Transverse colon (tissue), 4 donors: ENCODE results near the gene ETS2.

ENCODE experiments used
- POLR2A ChIP-seq: fragments of 450-650 bp; IDR thresholded peaks from one replicate; pipeline ENCODE4 v1.6.1; 2016; ENCODE audit warnings: antibody characterized with exemption, mild to moderate bottlenecking, moderate library complexity
- POLR2AphosphoS5 ChIP-seq, 3 donors: sonication (generic); formaldehyde crosslinking; IDR thresholded peaks; one replicate each; pipeline ENCODE4 v1.6.1; 2016; ENCODE audit warnings: antibody characterized with exemption in 3 of 3
- TF ChIP-seq, protein P1 (sequence below), 5 experiments: fragments of 200-600 bp in 3 of 5; fragments of 450-650 bp in 2 of 5; sonication (generic) in 3 of 5; IDR thresholded peaks; 1 replicate in 2 of 5; 2 replicates in 3 of 5; pipeline ENCODE4 v1.5.1; 2016 to 2017; ENCODE audit warnings: antibody characterized with exemption in 5 of 5, inconsistent platforms in 3 of 5, mild to moderate bottlenecking in 2 of 5, moderate library complexity in 1 of 5

DNA sequence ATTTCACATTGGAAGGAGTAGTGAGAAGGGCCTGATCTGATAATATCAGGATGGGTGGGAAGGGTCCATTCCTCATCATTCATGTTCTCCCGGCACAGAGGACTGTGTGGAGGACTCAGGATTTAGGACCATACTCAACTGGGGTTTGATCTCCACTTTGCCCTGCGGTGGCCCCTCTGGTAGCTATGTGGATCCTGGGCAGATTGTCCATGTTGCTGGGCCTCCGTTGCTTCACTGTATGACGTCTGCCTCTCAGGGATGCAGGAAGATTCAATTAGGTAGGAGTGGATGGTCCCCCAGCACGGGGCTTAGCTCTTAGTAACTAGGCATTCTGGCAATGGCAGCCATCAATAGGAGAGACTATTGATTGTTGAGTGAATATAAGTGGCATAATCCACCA lies 2.3 kb downstream of the ETS2 start:
- TF ChIP-seq, protein P1, sequence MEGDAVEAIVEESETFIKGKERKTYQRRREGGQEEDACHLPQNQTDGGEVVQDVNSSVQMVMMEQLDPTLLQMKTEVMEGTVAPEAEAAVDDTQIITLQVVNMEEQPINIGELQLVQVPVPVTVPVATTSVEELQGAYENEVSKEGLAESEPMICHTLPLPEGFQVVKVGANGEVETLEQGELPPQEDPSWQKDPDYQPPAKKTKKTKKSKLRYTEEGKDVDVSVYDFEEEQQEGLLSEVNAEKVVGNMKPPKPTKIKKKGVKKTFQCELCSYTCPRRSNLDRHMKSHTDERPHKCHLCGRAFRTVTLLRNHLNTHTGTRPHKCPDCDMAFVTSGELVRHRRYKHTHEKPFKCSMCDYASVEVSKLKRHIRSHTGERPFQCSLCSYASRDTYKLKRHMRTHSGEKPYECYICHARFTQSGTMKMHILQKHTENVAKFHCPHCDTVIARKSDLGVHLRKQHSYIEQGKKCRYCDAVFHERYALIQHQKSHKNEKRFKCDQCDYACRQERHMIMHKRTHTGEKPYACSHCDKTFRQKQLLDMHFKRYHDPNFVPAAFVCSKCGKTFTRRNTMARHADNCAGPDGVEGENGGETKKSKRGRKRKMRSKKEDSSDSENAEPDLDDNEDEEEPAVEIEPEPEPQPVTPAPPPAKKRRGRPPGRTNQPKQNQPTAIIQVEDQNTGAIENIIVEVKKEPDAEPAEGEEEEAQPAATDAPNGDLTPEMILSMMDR (IDR thresholded peaks at IDR 0.05), result no peak
- peak in 2 of 3 donors; percentile 31 to 55 for TF ChIP-seq POLR2AphosphoS5 (IDR thresholded peaks at IDR 0.05)
- peak; percentile 30 for TF ChIP-seq POLR2A
